Stimulated activated naive CD8-positive, alpha-beta T cell treated with anti-CD3 and anti-CD28 coated beads, Interleukin-15, Interleukin-2, amounts not matched to agents 100 ng/mL and 50 ng/mL, for 24 hours (primary cell): ENCODE data around the gene TAP1.
"Not testable (repeated sequence)": the region's sequence is repeated elsewhere in the genome, so short reads cannot be mapped to it uniquely, and the experiment has no call there.

ENCODE experiments used
- H3K27ac Mint-ChIP-seq: one replicate; pipeline ENCODE4 v1.8.0; 2021; ENCODE audit warnings: mild to moderate bottlenecking, mixed read lengths
- H3K27me3 Mint-ChIP-seq: one replicate; pipeline ENCODE4 v1.8.0; 2021; ENCODE audit warnings: mixed read lengths
- H3K36me3 Mint-ChIP-seq: one replicate; pipeline ENCODE4 v1.8.0; 2021; ENCODE audit warnings: low read depth, mixed read lengths
- H3K4me1 Mint-ChIP-seq: one replicate; pipeline ENCODE4 v1.8.0; 2021; ENCODE audit warnings: low read depth, mixed read lengths
- H3K4me3 Mint-ChIP-seq: one replicate; pipeline ENCODE4 v1.8.0; 2021; ENCODE audit warnings: mild to moderate bottlenecking, mixed read lengths
- H3K9me3 Mint-ChIP-seq: one replicate; pipeline ENCODE4 v1.8.0; 2021; ENCODE audit warnings: mixed read lengths

Gene TAP1

GRCh38 chr6:32873947-32874346 is 20.4 kb upstream of the TAP1 start:
- not testable (repeated sequence) for H3K27me3 Mint-ChIP-seq, H3K27ac Mint-ChIP-seq, H3K4me3 Mint-ChIP-seq, H3K9me3 Mint-ChIP-seq, H3K36me3 Mint-ChIP-seq, H3K4me1 Mint-ChIP-seq

GRCh38 chr6:32868257-32868788 is 14.8 kb upstream of the TAP1 start:
- Mint-ChIP-seq H3K27me3 (no peaks in the 10 kb centered on the region), H3K27ac (no peak overlapping the region), H3K4me3 (no peak overlapping the region), H3K36me3 (peaks cover 9% of the 10 kb centered on the region), H3K9me3 (no peaks in the 10 kb centered on the region), H3K4me1 (peaks cover 44% of the 10 kb centered on the region)

GRCh38 chr6:32867554-32868256 is 14.2 kb upstream of the TAP1 start:
- Mint-ChIP-seq H3K4me1 (peaks cover 44% of the 10 kb centered on the region), H3K36me3 (peaks cover 13% of the 10 kb centered on the region), H3K27me3 (no peaks in the 10 kb centered on the region), H3K9me3 (no peaks in the 10 kb centered on the region), H3K4me3 (peak overlapping the region; percentile 20), H3K27ac (peak overlapping the region; percentile 78)

- Mint-ChIP-seq H3K27me3 (no peaks in the 10 kb centered on the region), H3K4me3 (peak overlapping the region; percentile 26), H3K36me3 (peaks cover 13% of the 10 kb centered on the region), H3K27ac (peak overlapping the region; percentile 78), H3K9me3 (no peaks in the 10 kb centered on the region), H3K4me1 (peaks cover 44% of the 10 kb centered on the region)
Observed at GRCh38 chr6:32867022-32867477, 13.5 kb upstream of the TAP1 start.

- Mint-ChIP-seq H3K4me3 (no peak overlapping the region), H3K36me3 (peaks cover 21% of the 10 kb centered on the region), H3K4me1 (peaks cover 45% of the 10 kb centered on the region), H3K27me3 (no peaks in the 10 kb centered on the region), H3K27ac (peak overlapping the region; percentile 70), H3K9me3 (no peaks in the 10 kb centered on the region)
Observed at GRCh38 chr6:32865724-32866443, 12.4 kb upstream of the TAP1 start.

GRCh38 chr6:32862725-32863124 is 9.2 kb upstream of the TAP1 start:
- H3K36me3 Mint-ChIP-seq, result peaks cover 49% of the 10 kb centered on the region
- peaks cover 61% of the 10 kb centered on the region for H3K4me1 Mint-ChIP-seq
- no peaks in the 10 kb centered on the region for H3K9me3 Mint-ChIP-seq
- H3K27me3 Mint-ChIP-seq, result no peaks in the 10 kb centered on the region
- H3K4me3 Mint-ChIP-seq, result no peak overlapping the region
- H3K27ac Mint-ChIP-seq, result no peak overlapping the region

- no peaks in the 10 kb centered on the region for H3K27me3 Mint-ChIP-seq
- peaks cover 67% of the 10 kb centered on the region for H3K36me3 Mint-ChIP-seq
- no peak overlapping the region for H3K4me3 Mint-ChIP-seq
Observed at GRCh38 chr6:32860674-32861073, 7.2 kb upstream of the TAP1 start.

GRCh38 chr6:32858194-32858593 is 4.7 kb upstream of the TAP1 start:
- Mint-ChIP-seq H3K27me3 (no peaks in the 10 kb centered on the region), H3K9me3 (no peaks in the 10 kb centered on the region), H3K4me3 (peak overlapping the region; percentile 55), H3K27ac (peak overlapping the region; percentile 79), H3K36me3 (peaks cover 63% of the 10 kb centered on the region), H3K4me1 (peaks cover 59% of the 10 kb centered on the region)

More at GRCh38 chr6:32860674-32861073, 7.2 kb upstream of the TAP1 start:
- Mint-ChIP-seq H3K27ac (peak overlapping the region; percentile 69), H3K4me1 (peaks cover 61% of the 10 kb centered on the region), H3K9me3 (no peaks in the 10 kb centered on the region)

- Mint-ChIP-seq H3K4me1 (peaks cover 59% of the 10 kb centered on the region), H3K27ac (peak overlapping the region; percentile 79), H3K36me3 (peaks cover 67% of the 10 kb centered on the region), H3K27me3 (no peaks in the 10 kb centered on the region), H3K9me3 (no peaks in the 10 kb centered on the region), H3K4me3 (peak overlapping the region; percentile 55)
Observed at GRCh38 chr6:32857156-32857891, 3.8 kb upstream of the TAP1 start.

- H3K27me3 Mint-ChIP-seq, result no peaks in the 10 kb centered on the region
- peaks cover 67% of the 10 kb centered on the region for H3K4me1 Mint-ChIP-seq
- peak overlapping the region; percentile 99 for H3K27ac Mint-ChIP-seq
- H3K9me3 Mint-ChIP-seq, result no peaks in the 10 kb centered on the region
- peak overlapping the region; percentile 99 for H3K4me3 Mint-ChIP-seq
- peaks cover 74% of the 10 kb centered on the region for H3K36me3 Mint-ChIP-seq
Observed at GRCh38 chr6:32855467-32856174, 2.1 kb upstream of the TAP1 start.

- Mint-ChIP-seq H3K27ac (peak overlapping the region; percentile 99), H3K4me3 (peak overlapping the region; percentile 99), H3K4me1 (peaks cover 70% of the 10 kb centered on the region), H3K36me3 (peaks cover 76% of the 10 kb centered on the region), H3K9me3 (no peaks in the 10 kb centered on the region), H3K27me3 (no peaks in the 10 kb centered on the region)
Observed at GRCh38 chr6:32854376-32855178, 1.1 kb upstream of the TAP1 start.

GRCh38 chr6:32852844-32853540 is 512 bp downstream of the TAP1 start:
- Mint-ChIP-seq H3K27ac (peak overlapping the region; percentile 98), H3K9me3 (no peaks in the 10 kb centered on the region), H3K27me3 (no peaks in the 10 kb centered on the region), H3K36me3 (peaks cover 75% of the 10 kb centered on the region), H3K4me3 (peak overlapping the region; percentile 99), H3K4me1 (peaks cover 68% of the 10 kb centered on the region)
